ENCODE measurements around the gene KIAA0930. TPM values are rescaled to one million over a fixed set of nuclear protein-coding genes. Genes with fewer than 3 reads are reported as not detected.

The KIAA0930 gene
- total and polyA plus RNA-seq, 2 experiments from 2014 or later, result 8.6 to 50.9 TPM

DNA sequence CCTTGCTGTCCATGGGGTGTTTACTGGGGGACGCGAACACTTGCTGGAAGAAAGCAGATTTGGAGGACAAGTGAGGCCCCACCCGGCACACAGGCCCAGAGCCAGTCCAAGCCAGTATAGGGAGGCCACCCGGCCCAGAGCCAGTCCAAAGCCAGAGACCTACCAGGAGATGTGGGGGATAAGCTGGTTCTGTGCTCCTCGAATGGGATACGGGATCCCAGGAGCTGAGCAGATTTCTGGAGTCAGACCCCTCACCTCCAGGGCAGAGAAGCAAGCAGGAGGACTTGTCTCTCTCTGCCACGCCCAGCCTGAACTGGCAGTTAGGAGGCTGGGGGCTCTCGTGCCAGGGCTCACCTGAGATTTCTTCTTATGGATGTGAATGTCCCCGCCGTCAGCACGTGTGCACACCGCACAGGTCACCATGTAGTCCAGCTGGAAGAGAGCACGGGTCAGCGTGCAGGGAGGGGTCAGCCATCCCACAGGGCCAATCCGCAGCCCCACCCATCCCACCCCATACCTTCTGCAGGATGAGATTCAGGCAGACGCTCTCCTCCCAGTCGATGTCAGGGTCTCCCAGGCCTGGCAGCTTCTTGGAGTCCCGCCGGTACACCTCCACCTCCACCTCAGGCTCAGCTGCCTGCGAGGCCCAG, 35.3 kb downstream of the KIAA0930 start:
- no peak for DNase-seq
- peaks cover 12% of the 10 kb centered on the region for H3K4me1 ChIP-seq (ENCODE audit: insufficient read depth)

DNA sequence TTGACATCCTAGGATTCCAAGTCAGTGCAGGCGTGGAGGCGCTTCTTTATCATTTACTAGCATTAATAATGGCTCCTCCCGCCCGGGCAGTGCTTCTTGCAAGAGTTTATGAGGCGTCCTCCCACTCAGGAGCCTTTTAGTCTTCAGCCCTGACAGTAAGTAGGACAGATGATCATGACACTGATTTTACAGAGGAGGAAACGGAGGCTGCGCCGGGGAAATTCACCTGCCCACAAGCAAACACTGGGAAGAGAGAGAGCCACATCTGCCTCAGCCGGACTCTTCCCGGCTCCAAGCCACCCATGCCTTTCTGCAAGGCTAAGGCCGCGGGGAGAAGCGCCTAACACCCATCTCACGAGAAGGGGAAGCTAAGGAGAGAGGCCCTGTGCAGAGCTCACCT, 35.9 kb downstream of the KIAA0930 start:
- Histone ChIP-seq H3K27ac (no peak overlapping the region), H3K27me3 (replicated peaks; ENCODE audit: insufficient read depth) (no peaks in the 10 kb centered on the region), H2AFZ (no peak overlapping the region), H3K79me2 (ENCODE audit: insufficient read depth) (no peaks in the 10 kb centered on the region; the same call in 1 of the 2 replicates), H3K9me2 (ENCODE audit: insufficient read depth) (no peaks in the 10 kb centered on the region), H4K20me1 (ENCODE audit: insufficient read depth) (no peaks in the 10 kb centered on the region), H3K9ac (no peak overlapping the region), H3F3A (ENCODE audit: insufficient read depth) (no peaks in the 10 kb centered on the region), H3K4me2 (ENCODE audit: unreplicated experiment) (no peak overlapping the region), H3K4me3 (no peak overlapping the region), H3K36me3 (ENCODE audit: low read depth) (no peaks in the 10 kb centered on the region), H3K4me1 (ENCODE audit: insufficient read depth) (peaks cover 6% of the 10 kb centered on the region), H3K9me3 (ENCODE audit: low read depth) (no peaks in the 10 kb centered on the region)
- TF ChIP-seq EZH2 (IDR thresholded peaks at IDR 0.05; ENCODE audit: insufficient read depth, poor library complexity, severe bottlenecking) (no peak), EZH2phosphoT487 (IDR thresholded peaks at IDR 0.05; ENCODE audit: insufficient read depth, low read depth) (no peak)
- WGBS, 2 experiments (ENCODE audit: low coverage in 1 of 2, low lambda C conversion rate in 2 of 2, missing lambda C conversion rate in 2 of 2), result 80 to 84% methylated on average over 14 of the region's 14 CpGs
- no peak for DNase-seq
- in situ Hi-C loops (cut with MboI), result no loop called here

More for the DNA sequence above, 35.3 kb downstream of the KIAA0930 start:
- H3K4me2 ChIP-seq (ENCODE audit: unreplicated experiment), result no peak overlapping the region
- H3K4me3 ChIP-seq, result no peak overlapping the region
- in situ Hi-C loops (cut with MboI), result no loop called here
- H3K9me3 ChIP-seq (ENCODE audit: low read depth), result no peaks in the 10 kb centered on the region
- H3F3A ChIP-seq (ENCODE audit: insufficient read depth), result no peaks in the 10 kb centered on the region
- no peaks in the 10 kb centered on the region for H3K36me3 ChIP-seq (ENCODE audit: low read depth)
- no peak overlapping the region for H3K27ac ChIP-seq
- no peaks in the 10 kb centered on the region for H3K9me2 ChIP-seq (ENCODE audit: insufficient read depth)
- H4K20me1 ChIP-seq (ENCODE audit: insufficient read depth), result no peaks in the 10 kb centered on the region
- TF ChIP-seq EZH2 (IDR thresholded peaks at IDR 0.05; ENCODE audit: insufficient read depth, poor library complexity, severe bottlenecking), result no peak
- no peak for TF ChIP-seq EZH2phosphoT487 (IDR thresholded peaks at IDR 0.05; ENCODE audit: insufficient read depth, low read depth)
- H3K27me3 ChIP-seq (replicated peaks; ENCODE audit: insufficient read depth), result no peaks in the 10 kb centered on the region
- H3K9ac ChIP-seq, result no peak overlapping the region
- WGBS, 2 experiments (ENCODE audit: low coverage in 1 of 2, low lambda C conversion rate in 2 of 2, missing lambda C conversion rate in 2 of 2), result 73 to 74% methylated on average over 20 of the region's 20 CpGs
- no peaks in the 10 kb centered on the region; the same call in 1 of the 2 replicates for H3K79me2 ChIP-seq (ENCODE audit: insufficient read depth)
- no peak overlapping the region for H2AFZ ChIP-seq

- Histone ChIP-seq H3K27ac (no peak overlapping the region), H3K9me2 (ENCODE audit: insufficient read depth) (no peaks in the 10 kb centered on the region), H4K20me1 (ENCODE audit: insufficient read depth) (no peaks in the 10 kb centered on the region), H3K4me2 (ENCODE audit: unreplicated experiment) (no peak overlapping the region), H3K79me2 (ENCODE audit: insufficient read depth) (no peaks in the 10 kb centered on the region; the same call in 1 of the 2 replicates), H2AFZ (no peak overlapping the region), H3K9ac (no peak overlapping the region), H3F3A (ENCODE audit: insufficient read depth) (no peaks in the 10 kb centered on the region), H3K27me3 (replicated peaks; ENCODE audit: insufficient read depth) (no peaks in the 10 kb centered on the region), H3K9me3 (ENCODE audit: low read depth) (no peaks in the 10 kb centered on the region), H3K4me3 (no peak overlapping the region), H3K36me3 (ENCODE audit: low read depth) (no peaks in the 10 kb centered on the region), H3K4me1 (ENCODE audit: insufficient read depth) (peaks cover under 1% of the 10 kb centered on the region)
- in situ Hi-C loops (cut with MboI), result no loop called here
- WGBS, 2 experiments (ENCODE audit: low coverage in 1 of 2, low lambda C conversion rate in 2 of 2, missing lambda C conversion rate in 2 of 2), result 87 to 88% methylated on average over 10 to 13 of the region's 13 CpGs
- DNase-seq, result no peak
- no peak for TF ChIP-seq EZH2phosphoT487 (IDR thresholded peaks at IDR 0.05; ENCODE audit: insufficient read depth, low read depth)
- no peak for TF ChIP-seq EZH2 (IDR thresholded peaks at IDR 0.05; ENCODE audit: insufficient read depth, poor library complexity, severe bottlenecking)
Measured at GRCh38 chr22:45204241-45204640, 36.5 kb downstream of the KIAA0930 start.

GRCh38 chr22:45203150-45203951, 37.3 kb downstream of the KIAA0930 start:
- H3K4me1 ChIP-seq (ENCODE audit: insufficient read depth), result no peaks in the 10 kb centered on the region
- H2AFZ ChIP-seq, result no peak overlapping the region
- H4K20me1 ChIP-seq (ENCODE audit: insufficient read depth), result no peaks in the 10 kb centered on the region
- H3K79me2 ChIP-seq (ENCODE audit: insufficient read depth), result no peaks in the 10 kb centered on the region
- no peak for TF ChIP-seq EZH2phosphoT487 (IDR thresholded peaks at IDR 0.05; ENCODE audit: insufficient read depth, low read depth)
- no peak for TF ChIP-seq EZH2 (IDR thresholded peaks at IDR 0.05; ENCODE audit: insufficient read depth, poor library complexity, severe bottlenecking)
- in situ Hi-C loops (cut with MboI), result no loop called here
- H3K9me3 ChIP-seq (ENCODE audit: low read depth), result no peaks in the 10 kb centered on the region
- WGBS, 2 experiments (ENCODE audit: low coverage in 1 of 2, low lambda C conversion rate in 2 of 2, missing lambda C conversion rate in 2 of 2), result 89 to 91% methylated on average over 30 to 40 of the region's 40 CpGs
- H3K27ac ChIP-seq, result no peak overlapping the region
- H3K9ac ChIP-seq, result no peak overlapping the region
- DNase-seq, result no peak
- H3K9me2 ChIP-seq (ENCODE audit: insufficient read depth), result no peaks in the 10 kb centered on the region
- no peak overlapping the region for H3K4me3 ChIP-seq
- H3K4me2 ChIP-seq (ENCODE audit: unreplicated experiment), result no peak overlapping the region
- no peaks in the 10 kb centered on the region for H3F3A ChIP-seq (ENCODE audit: insufficient read depth)
- H3K36me3 ChIP-seq (ENCODE audit: low read depth), result no peaks in the 10 kb centered on the region
- no peaks in the 10 kb centered on the region for H3K27me3 ChIP-seq (replicated peaks; ENCODE audit: insufficient read depth)

All from GM23248 (cell line).